ENCODE results near the gene DBX1.
A peak's percentile ranks its signal among the peaks of the same experiment; 100 is the strongest.
"Not testable (repeated sequence)": the region's sequence is repeated elsewhere in the genome, so short reads cannot be mapped to it uniquely, and the experiment has no call there.

Gene DBX1

GRCh38 chr11:20160425-20161229 is at the start of gene DBX1:
Gene DBX1, minus strand, starts transcription at chr11:20160475. Its CDS starts 151 bp downstream, at chr11:20160324.
- DNase-seq: peak; percentile 49

GRCh38 chr11:20208622-20209111 is 48.4 kb upstream of the DBX1 start:
- no peak for DNase-seq

GRCh38 chr11:20207781-20208621 is 47.7 kb upstream of the DBX1 start:
- DNase-seq: no peak

GRCh38 chr11:20205807-20206206 is 45.5 kb upstream of the DBX1 start:
- no peak for DNase-seq

- no peak for DNase-seq
These were observed 44.4 kb upstream of the DBX1 start for GRCh38 chr11:20204681-20205080.

DNA sequence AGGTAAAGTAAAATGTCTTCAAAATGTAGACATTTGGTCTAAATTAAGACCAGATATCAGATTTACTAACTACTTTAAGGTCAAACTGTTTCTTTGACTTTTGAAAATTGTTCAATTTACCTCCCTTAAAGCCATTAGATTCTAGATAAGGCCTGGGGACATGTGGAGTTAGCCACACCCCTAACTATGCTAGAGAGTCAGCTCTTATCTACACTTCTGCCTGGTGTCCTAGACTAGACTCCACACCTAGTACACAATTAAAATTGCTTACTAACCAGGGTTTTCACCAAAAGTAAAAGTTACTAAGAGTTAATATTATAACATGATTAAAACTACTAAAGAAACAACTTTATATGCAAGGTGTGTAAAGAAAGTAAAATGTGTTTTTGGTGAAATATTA is 43.6 kb upstream of the DBX1 start:
- DNase-seq: no peak

GRCh38 chr11:20201231-20201630 is 41.0 kb upstream of the DBX1 start:
- no peak for DNase-seq

- DNase-seq: not testable (repeated sequence)
These were observed 40.2 kb upstream of the DBX1 start for GRCh38 chr11:20200331-20200955.

- no peak for DNase-seq
These were observed 37.6 kb upstream of the DBX1 start for GRCh38 chr11:20197881-20198280.

DNA sequence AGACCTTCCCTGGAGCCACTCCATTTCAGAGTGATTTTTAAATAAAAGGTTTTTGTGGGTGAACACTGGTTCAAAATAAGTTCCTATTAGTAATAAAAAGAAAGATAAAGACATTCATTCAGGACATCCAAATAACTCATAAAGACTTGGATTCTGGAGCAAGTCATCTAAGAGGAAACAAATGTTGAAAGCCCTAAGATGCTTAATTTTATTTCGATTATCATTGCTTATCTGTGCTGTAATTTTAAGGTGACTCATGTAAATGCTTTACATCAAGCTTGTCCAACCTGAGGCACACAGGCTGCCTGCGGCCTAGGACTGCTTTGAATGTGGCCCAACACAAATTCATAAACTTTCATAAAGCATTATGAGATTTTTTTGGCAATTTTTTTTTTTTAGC is 34.2 kb upstream of the DBX1 start:
- DNase-seq: no peak

DNA sequence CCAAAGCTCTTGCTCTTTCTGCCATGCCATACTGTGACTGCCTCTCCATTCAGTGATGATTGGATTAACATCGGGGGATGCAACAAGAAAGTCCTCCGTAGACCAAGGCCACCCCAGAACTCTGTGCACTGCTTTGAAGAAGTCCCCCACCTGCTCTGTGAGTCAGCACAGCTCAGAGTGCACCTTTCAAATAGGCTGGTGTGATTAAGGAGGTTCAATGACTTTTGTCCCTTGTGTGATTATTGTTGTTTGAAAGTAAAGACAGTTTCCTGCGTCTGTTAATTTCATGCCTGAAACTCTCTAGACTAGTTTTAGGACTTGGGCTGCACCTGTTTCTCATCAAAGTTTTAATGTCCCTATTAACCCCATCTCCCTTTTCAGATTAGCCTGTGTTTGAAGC is 33.0 kb upstream of the DBX1 start:
- no peak for DNase-seq

DNA sequence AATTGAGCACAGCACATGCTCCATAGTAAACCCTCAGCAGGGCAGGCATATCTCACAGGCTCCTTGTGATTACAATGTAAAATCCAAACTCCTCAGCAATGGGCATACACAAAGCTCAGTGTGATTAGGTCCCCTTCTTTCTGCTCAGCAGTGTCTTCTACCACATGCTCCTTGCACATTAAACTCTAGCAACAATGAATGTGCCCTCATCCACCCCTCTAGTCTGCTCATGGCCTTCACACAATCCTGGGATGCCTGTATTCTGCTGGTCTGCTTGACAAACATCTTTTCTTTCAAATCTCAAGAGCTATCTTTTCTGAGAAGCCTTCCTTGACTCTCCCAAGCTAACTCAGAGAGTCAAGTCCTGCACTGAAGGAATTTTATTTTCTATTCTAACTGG is 32.4 kb upstream of the DBX1 start:
- DNase-seq: no peak

DNA sequence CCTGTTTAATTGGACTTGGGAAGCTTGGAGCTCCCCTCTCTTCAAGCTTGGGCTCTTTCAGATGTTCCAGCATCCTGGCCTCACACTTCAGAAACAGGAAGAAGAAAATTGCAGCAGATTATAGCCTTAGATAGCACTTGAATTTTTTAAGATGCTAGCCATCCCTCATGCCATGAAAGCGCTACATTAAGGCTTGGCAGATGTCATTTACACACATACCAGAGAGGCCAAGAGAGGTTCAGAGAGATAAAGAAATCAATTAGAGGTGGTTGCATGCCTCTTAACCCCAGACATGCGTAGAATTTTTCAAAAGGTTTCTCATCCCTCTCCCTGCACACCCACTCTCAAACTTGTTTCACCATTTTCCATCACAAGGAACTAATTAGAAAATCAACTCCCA is 31.9 kb upstream of the DBX1 start:
- DNase-seq: no peak

- no peak for DNase-seq
These were observed 18.7 kb upstream of the DBX1 start for GRCh38 chr11:20178976-20179375.

- DNase-seq: no peak
These were observed 16.9 kb upstream of the DBX1 start for GRCh38 chr11:20177136-20177535.

DNA sequence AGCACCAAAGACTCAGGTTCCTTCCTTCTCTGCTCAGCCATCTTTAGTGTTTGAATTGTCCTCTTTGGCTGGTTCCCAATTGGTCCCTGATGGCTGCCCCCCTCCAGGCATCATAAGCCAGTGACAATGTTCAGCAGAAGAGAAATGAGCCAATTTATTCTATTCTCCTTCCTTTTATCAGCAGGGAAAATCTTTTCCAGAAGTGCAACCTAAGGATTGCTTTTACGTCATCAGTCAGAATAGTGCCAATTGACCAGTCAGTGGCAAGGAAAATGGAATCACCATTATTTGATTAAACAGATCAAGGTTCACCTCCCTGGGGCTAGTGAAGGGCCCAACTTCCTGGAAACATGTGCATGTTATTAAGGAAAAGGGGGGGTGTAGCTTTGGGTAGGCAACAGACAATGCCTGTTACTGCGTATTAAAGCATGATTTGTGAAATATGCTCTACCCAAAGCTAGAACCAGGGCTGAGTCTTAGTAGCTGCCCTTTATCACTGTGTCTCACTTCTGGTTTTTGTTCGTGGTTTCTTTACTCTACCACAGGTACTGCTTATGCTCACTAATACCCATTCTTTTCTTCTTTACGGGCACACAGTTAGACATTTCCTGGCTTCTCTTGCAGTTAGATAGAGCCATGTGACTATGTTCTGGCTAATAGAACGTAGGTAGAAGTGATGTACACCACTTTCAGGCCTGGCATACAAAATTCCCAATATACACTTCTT is 12.6 kb upstream of the DBX1 start:
- no peak for DNase-seq

DNA sequence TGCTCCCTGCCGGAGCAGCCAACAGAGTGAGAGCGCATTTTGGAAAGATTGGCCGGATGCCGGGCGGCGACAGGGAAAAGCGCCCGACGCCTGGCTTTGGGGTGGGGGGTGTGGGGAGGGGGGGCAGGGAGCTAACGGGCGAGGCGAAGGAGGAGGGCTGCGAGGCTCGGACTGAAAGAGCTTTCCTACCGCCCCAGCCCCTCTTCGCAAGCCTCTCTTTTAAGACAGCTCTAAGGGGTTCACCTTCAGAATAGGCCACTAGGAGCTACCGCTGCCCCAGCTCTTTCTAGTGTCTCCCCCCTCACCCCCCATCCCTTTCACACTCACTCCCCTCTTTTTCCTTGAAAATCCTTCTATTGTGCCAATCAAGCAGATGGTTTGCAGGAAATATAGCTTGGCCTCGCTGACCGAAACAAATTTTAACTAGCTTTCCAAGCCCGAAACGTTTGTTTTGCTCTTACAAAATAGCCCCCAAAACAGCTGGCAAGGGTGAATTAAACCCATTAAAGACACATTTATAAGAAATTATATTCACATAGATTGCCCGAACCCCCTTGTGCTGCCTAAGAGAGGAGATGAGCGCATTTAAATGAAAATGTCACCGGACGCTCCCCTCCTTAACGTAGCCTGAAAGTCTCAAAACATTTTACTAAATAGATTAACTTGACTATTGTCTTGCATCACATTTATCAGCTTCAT is 3.7 kb upstream of the DBX1 start:
- no peak for DNase-seq

GRCh38 chr11:20162824-20163782 is 2.8 kb upstream of the DBX1 start:
- DNase-seq: peak; percentile 50

- peak; percentile 40 for DNase-seq
These were observed 1.9 kb upstream of the DBX1 start for GRCh38 chr11:20161923-20162744.

All from DMS53 (cell line).